DMS153 (cell line): ENCODE results near the gene AFAP1L2.
"Not testable (repeated sequence)": the region's sequence is repeated elsewhere in the genome, so short reads cannot be mapped to it uniquely, and the experiment has no call there.

Source experiments
- DNase-seq: peaks from one replicate; lab custom pipeline; 2025; lab: John Stamatoyannopoulos, UW

The AFAP1L2 gene

DNA sequence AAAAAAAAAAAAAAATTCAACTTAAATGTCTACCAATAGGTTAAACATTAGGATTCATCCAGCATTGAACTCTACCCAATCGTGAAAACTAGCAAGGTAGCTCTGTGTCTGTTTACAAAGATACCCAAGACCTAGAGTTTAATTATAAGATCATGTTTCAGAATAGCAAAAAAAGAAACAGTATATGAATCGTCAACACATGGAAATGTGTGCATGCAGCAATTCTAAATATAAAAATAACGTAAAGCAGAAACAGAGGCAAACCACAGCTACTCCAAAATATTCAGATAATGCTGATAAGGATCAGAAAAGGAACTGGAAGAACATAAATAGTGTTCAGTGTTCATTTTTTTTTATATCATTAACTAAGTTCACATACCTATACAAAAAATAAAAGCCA lies 68.7 kb downstream of the AFAP1L2 start:
- DNase-seq = no peak

DNA sequence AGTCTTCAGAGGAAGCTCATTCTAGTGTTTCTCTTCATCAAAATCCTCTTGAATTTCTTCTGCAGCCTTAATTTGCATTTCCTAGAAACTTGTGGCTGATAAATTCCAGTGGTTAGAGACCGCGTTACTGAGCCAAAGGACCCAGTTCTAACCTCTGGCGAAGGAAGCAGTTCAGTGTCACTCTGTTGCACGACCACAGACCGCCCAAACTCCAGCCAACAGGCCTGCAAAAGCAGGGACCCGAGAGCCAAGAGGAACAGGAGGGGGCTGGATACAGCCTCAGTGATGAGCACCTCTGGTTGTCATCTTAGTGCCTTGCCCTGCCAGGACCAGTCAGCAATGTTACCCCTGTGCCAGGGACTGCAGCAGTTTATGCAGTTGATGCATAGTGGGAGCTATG lies 70.0 kb downstream of the AFAP1L2 start:
- DNase-seq = no peak

DNA sequence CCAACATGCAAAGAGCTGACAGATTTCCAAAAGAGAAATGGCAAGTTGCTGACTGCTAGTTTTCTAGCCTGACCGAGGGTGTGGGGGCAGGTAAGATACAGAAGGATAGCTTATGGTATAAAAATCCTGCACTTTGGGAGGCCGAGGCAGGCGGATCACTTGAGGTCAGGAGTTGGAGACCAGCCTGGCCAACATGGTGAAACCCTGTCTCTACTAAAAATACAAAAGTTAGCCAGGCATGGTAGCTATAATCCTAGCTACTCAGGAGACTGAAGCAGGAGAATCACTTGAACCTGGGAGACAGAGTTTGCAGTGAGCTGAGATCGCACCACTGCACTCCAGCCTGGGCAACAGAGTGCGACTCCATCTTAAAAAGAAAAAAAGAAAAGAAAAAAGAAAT lies 70.9 kb downstream of the AFAP1L2 start:
- not testable (repeated sequence) for DNase-seq

DNA sequence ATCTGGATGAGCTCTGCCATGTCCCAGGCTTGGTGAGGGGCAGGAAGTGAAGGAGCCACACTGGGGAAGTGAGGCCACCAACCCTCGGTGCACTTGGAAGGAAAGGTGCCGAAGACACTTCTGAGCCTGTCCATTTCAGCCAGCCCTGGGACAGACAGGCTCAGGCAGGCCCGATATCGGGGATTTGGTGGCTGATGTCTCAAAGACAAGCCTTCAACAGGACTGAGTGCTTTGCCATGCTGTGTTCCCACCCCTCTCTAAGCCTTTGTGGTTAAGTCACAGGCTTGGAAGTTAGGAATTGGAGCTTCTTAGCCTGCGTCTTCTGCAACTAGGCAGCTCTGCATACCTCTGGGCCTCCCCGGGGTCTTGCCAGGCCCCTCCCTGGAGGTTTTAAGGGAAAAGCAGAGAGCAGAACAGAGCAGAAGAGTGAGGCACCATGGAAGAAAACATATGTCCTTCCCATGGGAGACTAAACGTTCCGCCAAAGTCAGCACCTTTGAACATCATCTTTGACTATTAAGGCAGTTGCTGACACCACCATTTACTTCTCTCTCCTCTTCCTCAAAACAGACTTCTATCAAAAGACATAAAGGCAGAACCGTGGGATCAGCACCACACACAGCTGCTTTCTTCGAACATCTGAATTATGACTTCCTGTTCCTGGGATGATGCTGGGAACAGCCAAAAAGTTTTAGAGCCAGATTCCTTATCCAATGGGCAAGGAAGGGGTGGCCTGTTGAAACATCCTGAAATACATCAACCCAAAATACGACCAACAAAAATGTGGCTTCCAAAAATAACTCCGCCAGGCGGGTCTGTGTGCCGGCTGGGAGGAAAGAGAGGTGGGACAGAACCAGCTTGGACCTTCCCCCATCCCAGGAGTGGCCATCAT lies 71.8 kb downstream of the AFAP1L2 start:
- DNase-seq = no peak

DNA sequence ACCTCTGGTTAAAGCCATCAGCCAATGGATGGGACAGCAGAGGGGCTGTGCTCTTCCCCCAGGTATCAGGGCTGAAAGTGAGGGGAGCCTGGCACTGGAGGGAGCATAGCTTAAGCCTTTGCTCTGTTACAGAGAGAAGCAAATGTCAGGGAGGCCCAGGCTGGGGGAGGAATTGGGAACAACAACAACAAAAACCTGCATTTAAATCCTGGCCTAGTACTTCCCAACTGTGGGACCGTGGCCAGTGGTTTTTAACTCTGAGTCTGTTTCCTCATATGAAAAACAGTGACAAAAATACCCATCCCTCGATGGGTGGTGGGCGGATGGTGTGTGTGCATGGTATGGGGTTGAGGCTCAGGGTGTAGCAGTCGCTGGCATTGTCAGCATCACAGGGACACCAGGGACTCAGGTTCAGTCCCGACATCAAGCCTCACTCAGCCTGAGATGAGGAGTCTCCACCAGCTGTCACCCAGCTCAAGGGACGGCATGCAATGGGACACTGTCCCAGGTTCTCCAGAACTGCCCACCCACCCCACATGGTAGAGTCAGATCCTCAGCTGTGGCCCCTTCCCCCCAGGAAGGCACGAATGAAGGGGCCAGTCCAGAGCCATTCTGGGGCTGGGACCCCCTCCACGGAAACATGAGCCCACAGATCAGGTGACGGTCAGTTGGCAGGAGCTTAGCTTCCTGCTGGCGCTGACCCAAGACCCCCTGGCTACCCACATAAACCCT lies 74.5 kb downstream of the AFAP1L2 start:
- no peak for DNase-seq

DNA sequence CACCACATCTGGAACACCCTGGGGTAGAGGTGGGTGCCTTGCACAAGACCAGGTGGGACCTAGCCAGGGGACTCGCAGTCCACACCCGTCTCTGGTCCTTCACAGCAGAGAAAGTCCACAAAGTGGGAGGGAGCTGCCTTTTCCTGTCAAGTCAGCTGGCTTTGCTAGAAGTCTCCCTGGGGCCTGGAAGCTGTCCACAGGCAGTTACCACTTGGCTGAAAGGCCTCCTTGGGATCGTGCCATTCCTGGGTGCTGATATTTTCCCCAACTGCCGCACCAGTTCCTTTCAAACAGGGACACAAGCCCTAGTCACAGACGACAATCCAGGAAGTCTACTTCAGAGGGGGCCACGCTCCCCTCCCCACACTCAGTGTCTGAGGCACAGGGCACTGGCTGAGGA lies 75.4 kb downstream of the AFAP1L2 start:
- no peak for DNase-seq

DNA sequence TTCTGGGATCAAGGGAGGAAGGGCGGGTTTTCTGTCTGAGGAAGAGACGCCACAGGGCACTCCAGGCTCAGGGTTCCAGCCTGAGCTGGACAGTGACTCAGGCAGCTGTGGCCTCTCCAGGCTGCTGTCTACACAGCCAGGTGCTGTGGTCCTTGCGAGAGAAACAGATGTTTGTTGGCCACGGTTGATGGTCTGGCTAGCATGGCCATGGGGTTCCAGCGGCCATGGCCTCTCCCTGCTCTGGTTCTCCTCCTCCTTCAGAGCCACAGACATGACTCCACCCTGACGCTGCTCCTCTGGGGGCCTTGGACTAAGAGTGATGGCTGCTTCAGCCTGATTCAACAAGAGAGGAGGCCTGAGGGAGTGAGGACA lies 75.9 kb downstream of the AFAP1L2 start:
- no peak for DNase-seq

DNA sequence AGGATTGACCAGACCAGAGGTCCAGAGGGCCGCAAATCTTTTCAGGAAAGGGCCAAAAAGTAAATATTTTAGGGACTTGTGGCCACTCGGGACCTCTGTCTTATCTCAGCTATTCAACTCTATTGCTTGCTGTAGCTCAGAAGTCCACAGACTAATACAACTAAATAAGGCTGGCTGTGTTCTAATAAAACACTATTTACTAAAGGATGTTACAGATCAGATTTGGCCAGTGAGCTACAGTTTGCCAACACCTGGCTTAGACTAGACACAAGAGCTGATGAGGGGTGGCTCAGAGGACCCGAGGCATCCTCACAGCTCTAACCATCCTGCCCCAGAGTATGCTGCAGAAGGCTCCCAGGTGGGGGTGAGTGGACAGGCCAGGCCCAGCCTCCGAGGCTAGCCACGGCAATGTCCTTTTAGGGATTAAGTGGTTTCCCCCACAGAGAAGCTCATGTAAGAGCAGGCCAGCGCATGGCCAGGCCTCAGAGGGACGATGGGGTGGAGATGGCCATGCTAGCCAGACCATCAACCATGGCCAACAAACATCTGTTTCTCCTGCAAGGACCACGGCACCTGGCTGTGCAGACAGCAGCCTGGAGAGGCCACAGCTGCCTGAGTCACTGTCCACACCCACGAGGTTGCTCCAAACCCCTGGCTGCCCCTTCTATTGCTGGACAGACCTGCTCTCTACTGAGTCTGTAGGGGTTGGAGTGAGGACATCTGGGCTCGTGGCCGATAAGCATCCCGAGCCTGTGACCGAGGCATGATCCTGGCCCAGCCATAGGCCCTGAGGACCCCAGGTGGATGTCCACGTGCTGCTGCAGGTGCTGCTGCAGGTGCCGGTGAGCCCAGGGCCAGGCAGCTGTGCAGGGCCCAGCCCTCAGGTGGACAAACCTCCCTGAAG lies 76.5 kb downstream of the AFAP1L2 start:
- no peak for DNase-seq

DNA sequence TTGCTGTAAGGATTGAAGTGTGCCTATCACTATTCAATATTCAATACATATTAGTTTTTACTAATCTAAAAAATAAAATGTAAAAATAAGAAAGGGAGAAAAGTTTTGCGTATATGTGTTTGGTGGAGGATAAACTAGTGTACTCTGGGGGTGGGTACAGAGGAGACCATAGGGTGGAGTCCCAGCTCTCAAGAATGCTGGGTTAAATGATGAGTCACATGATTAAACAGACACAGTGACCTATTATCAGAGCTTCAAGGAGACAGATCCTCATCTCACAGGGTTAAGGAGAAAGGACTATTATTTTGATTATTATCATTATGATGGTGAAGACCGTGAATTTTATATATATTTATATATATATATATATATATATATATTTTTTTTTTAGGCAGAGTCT lies 77.5 kb downstream of the AFAP1L2 start:
- no peak for DNase-seq

DNA sequence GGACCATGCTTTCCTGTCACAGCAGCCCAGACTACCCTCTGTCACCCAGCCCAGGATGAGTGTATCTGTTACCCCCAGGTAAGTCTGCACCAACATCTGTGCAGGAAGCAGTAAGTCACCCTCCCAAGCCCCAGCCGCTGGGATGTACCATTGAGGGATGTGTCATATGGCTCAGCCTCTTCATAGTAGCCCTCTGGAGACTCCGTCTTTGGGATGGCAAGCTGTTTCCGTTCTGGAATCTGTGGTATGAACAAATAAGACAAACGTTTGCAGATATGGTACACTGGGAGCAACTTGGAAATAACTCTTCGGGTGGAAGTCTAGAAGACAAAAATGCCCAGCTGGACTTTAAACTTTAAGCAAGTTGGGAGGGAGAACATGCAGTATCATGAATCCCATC lies 81.3 kb downstream of the AFAP1L2 start:
- DNase-seq = no peak

DNA sequence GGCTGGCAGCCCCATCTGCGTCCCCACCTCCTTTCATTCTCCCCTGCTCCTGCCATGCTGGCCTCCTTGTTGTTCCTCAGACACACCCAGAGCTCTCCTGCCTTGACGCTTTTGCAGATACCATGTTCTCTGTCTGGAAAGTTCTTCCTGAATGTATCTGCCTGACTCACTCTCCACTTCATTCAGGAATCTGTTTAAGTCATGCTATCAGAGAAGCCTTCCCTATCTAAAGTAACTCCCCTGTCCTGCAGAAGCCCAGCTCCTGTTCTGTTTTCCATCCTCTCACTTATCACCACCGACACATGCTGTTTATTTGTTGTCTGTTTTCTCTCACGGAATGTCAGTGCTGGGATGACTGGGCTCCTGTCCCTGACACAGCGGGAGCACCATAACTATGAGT lies 82.0 kb downstream of the AFAP1L2 start:
- DNase-seq = no peak

DNA sequence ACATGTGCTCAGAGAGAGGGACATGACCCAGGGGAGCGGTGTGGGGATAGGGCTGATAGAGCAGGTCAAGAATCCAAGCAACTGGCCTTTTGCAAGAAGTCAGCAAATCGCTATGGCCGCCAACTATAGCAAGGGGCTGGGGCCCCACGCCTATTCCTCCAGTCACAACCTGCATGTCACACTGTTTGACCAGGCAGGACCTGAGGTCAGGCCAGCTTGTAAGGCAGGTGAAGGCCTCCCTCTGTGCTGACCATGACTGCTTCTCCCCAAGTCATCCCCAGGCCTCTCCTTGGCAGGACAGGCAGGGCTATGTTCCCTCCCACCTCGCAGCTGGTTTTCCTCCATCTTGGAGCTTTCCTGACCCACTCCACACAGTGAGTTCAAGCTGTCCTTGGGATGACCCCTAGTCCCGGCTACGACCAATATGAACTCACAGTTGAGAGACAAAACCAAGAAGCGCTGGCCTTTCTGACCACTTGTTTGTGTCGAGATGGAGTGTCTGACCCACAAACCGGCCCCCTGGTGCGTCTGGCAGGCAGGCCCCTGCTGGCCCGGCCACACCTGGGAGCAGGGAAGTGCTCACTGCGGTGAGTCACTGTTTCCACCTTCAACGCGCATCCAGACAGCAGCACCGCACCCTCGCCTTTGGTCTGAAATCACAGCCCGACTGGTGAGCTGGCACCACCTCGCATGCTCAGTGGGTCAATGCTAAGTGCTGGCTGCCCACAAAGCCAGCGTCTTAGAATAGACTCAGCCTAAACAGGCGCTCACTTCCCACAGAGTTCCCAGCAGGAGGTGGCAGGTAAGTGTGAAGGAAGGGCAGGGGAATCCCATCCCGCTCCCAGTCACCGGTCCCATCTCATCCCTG lies 83.8 kb downstream of the AFAP1L2 start:
- no peak for DNase-seq

DNA sequence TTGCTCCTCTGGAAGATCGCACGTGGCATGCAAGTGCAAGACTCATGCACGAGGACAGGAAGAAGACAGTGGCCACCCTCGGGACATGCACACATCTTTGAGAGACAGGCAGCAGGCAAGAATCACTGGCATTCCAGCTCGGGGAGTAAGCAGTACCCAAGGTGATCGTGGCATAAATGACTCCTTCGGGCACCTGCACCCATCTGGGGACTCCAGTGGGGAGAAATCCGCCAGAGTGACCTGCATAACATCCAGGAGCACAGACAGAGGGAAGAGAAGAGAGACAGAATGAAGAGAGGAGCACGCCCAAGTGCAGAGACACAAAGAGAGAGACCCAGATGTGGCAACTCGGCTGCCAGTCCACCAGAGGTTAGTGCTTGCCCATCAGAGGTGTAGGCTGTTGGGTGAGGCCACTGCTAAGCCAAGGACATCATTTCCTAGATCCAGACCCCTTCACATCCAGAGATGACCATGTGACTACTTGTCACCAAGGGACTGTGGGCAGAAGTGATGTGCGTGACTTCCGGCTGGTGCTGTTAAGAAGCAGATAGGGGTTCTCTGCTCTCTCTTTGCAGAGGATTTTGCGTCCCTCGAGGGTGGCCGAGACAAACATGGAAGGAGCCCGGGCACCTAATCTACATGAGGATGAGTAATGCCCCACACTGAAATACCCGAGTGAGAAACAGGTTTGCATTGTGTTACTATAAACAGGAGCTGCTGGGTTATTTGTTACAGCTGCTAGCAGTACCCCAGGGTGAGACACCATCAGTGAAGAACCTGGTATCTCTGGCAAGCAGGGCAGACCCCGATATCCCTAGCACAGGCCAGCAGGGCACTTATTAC lies 84.7 kb downstream of the AFAP1L2 start:
- no peak for DNase-seq

DNA sequence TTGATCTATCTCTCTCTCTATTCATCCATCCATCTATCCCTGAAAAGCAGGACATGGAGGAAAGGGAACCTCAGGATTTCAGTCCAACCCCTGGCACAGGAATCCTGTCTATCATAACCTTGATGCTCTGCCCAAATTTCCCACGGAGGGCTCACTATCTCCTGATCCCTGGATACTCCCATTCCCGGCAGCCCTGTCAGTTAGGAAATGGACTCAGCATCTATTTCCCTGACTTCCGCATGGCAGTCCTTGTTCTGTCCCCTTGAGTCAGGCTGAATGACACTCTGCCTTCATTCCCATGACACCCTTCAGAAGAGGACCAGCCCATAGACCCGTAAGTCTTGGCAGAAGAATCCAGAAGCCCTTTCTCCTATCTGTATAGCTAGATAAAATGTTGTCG lies 87.6 kb downstream of the AFAP1L2 start:
- no peak for DNase-seq

DNA sequence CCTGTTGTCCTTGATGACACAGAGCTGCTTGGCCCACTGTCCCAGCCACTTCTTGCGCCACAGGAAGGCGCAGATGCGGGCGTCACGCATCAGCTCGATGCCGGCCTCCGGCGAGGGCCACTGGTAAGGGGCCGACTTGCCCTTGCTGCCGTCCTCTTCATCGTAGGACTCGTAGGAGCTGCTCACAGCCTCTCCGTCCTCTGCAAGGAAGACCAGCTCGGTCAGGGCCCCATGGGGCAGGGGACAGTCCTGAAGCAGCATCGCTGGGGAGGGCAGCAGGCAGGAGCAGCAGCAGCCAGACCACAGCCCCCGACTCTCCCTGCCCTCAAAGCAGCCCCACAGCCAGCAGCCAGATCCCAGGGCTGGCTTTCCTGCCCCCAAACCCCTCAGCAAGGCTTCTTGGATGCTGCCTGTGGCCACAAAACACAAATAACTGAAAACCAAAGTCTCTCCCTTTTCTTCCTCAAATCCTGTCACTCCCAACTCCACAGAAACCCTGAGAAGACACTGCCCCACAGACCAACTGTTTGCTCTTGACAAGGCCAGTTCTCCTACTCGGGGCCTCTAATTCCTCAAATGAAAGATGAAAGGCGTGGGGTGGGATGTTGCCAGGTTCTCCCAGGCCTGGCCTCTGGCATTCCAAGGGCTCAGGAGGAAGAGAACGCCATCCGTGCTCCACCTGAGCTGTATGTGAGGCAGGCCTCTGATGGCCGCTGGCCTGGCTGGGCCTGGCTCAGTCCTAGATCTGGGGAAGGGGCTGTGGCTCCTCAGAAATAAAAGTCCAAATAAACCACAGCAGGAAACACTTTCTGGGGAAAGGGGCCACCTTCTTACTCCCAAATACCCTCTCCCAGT lies 88.5 kb downstream of the AFAP1L2 start:
- DNase-seq = no peak

DNA sequence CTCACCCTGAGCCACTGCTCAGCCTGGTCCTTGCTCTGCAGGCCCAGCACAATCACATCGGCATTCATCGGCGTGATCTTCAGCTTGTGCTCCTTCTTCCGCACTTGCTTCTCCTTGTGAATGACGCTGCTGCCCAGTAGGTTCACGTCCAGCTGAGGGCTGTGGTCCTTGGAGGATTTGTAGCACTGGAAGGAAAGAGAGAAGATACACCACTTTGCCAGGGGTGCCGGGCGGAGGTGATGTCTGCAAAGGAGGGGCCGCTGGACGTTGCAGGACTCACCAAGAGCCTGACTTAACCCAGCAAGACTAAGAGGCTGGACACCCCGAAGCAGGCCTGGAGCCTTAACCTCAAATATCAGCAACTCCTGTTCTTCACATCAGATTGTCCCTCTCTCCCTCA lies 90.4 kb downstream of the AFAP1L2 start:
- no peak for DNase-seq

DNA sequence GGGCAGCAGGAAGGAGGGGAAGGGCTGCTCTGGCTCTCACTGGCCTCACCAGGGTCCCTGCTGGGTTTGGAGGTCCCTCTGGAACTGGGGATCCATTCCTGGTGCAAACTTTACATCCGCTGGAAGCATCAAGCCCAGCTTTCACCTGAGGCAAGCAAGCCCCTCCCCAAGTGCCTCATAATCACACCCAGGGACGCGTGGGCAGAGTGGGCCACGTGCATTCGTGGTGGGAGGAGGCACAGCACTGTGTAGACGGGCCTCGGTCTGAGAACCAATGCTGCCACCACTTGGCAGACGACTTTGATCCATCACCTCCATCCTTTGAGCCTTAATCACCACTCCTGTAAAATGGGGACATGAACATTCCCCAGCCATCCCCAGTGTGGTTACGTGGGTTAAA lies 91.2 kb downstream of the AFAP1L2 start:
- DNase-seq = no peak

DNA sequence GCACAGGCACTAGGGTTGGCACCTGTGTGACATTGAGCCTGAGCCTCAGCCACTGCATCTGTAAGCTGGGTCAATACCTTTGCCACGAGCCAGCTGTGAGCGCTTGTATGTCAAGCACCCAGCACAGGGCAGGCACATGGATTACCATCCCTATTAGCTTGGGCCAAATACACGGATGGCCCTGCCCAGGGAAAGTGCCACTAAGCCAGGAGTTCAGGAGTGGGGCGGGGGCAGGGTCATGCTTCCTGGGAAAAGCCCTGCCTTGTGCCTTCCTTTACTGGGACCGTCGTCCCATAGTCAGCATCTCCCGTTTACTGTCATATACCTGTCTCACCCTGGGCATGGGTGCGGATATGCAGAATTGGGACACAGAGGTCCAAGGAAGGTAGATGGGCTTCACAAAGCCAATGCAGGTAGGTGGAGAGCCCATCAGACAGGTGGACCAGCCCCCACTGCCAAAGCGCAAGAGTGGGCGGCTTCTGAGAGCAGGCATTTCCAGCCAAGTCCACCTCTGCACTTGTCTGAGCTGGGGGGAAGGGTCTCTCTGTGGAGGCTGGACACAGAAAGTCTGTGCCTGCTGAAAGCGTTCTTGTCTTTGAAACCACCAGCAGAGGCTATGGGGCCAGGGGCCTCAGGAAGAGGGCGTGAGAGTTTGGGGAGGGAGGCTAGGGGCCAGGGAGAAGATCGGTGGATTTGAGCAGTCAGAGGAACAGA lies 92.6 kb downstream of the AFAP1L2 start:
- no peak for DNase-seq

DNA sequence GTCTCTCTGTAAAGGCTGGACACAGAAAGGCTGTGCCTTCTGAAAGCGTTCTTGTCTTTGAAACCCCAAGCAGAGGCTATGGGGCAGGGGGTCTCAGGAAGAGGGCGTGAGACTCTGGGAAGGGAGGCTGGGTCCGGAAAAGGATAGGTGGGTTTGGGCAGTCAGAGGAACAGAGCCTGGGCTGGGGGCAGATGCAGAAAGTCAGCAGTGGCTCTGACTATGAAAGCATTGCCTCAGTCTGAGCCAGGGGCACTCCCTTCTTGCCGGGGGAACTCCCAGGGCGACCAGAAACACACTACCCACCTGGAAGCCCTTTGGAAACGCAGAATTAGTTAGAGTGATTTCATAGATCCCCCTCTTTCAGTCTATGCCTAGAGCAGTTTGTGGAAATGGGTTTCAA lies 93.3 kb downstream of the AFAP1L2 start:
- no peak for DNase-seq
